HG02623 (cell line): ENCODE measurements around the gene MYDGF.
"Not testable (repeated sequence)": the region's sequence is repeated elsewhere in the genome, so short reads cannot be mapped to it uniquely, and the experiment has no call there.

Experiments
- ATAC-seq: cut with Tn5 transposase; IDR thresholded peaks from one replicate; pipeline ENCODE4 v1.9.1; 2021; ENCODE audit warnings: moderate library complexity; ENCODE audit not compliant: unreplicated experiment

MYDGF gene

DNA sequence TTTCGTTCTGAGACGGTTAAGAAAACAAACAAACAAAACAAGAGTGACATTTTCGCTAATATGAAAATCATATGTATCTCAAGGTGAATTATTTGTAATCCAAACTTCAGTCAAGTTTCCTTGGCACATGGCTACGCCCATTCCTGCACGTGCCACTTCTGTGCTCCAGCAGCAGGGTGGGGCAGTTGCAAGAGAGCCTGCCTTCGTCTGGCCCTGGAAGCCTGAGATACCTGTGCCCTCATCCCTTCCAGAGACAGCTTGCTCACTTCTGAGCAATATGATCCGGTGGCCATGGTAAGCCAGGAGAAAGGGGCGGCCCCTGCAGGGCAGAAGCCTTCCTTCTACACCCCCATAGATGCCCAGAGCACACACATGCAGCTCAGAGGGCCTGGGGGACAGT is 31.4 kb upstream of the MYDGF start:
- ATAC-seq, result no peak

- no peak for ATAC-seq
Measured at GRCh38 chr19:4700693-4700970, 30.5 kb upstream of the MYDGF start.

- ATAC-seq, result no peak
Measured at GRCh38 chr19:4699826-4700692, 29.9 kb upstream of the MYDGF start.

DNA sequence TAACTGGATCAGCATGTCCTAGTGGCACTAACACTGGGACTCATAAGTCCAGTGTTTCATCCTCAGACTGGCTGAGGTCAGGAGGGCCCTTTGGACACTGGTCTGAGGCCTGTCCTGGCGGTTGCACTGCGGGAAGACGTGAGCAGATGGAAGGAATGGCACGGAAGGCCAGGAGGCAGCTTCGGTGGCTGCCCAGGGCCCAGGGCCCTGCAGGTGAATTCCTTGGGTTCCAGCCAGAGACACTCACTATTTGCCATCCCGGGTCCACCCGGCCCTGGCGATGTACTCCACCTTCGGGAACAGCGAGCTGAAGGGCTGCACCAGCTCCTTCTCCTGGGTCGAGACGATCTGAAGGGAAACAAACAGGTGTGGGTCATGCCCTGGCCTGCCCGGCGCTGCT is 27.2 kb upstream of the MYDGF start:
- no peak for ATAC-seq

- no peak for ATAC-seq
Measured at GRCh38 chr19:4695224-4695731, 25.1 kb upstream of the MYDGF start.

GRCh38 chr19:4694211-4694987 is 24.3 kb upstream of the MYDGF start:
- ATAC-seq, result no peak

DNA sequence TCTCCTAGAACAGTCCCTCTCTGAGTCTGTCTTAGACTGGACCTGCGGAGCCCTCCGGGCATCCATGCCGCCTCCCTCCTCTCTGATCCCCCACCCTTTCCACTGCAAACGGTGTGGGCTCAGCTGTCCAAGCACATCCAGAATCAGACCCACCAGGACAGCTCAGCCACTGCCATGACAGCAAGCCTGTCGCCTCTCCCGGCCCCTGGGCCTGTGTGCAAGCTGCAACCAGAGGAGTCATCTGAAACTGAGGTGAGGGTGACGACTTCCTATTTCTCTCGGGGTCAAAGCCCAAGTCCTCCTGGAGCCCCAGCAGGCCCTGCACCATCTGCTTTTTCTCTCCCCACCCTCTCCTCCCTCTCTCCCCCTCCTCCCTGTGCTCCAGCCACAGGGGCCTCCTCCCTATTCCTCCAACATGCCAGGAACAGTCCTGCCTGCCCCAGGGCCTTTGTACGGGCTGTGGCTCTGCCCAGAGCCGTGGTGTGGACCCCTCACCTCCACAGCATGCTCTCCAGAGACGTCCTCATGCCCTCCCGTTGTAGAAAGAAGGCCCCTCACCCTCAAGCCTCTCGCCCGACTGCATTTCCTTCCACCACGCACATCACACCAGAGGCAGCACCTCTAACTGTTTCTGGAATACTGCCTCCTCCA is 23.5 kb upstream of the MYDGF start:
- no peak for ATAC-seq

- ATAC-seq, result no peak
Measured at GRCh38 chr19:4693078-4693350, 22.9 kb upstream of the MYDGF start.

- no peak for ATAC-seq
Measured at GRCh38 chr19:4692251-4693077, 22.3 kb upstream of the MYDGF start.

- no peak for ATAC-seq
Measured at GRCh38 chr19:4691373-4691772, 21.2 kb upstream of the MYDGF start.

DNA sequence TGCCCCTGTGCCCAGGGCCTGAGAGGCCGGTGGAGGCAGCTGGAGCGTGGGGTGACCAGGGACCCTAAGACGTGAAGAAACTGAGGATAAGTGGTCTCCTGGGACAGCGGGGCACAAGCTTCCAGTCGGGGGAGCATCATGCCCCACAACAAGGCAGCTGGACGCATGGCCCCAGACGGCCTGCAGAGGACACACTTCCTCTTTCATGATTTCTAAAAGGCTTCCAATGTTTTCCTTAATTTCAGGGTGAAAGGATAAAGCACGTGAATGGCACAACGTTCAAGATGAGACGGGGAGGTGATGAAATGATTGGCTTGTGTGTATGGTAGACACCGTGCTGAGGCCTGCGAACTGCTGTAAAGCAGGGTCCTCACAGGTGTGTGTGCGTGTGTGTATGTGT is 20.2 kb upstream of the MYDGF start:
- ATAC-seq, result no peak

DNA sequence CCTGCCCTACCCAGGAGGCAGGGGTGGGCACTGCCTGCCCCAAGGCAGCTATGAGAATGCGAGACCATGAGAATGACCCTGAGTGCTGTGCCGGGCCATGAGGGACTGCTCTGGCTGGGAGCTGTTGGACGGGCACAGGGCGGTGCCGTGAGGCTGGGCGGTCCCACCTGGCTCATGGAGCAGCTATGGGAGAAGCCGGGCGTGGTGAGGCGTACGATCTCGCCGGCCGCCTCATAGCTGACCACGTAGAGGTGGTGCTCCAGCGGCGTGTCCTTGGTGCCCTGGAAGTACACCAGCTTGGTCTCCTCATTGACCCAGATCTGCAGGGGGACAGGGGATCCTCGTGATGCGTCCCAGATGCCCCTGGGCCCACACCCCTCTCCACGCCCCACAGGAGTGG is 19.3 kb upstream of the MYDGF start:
- ATAC-seq, result no peak

DNA sequence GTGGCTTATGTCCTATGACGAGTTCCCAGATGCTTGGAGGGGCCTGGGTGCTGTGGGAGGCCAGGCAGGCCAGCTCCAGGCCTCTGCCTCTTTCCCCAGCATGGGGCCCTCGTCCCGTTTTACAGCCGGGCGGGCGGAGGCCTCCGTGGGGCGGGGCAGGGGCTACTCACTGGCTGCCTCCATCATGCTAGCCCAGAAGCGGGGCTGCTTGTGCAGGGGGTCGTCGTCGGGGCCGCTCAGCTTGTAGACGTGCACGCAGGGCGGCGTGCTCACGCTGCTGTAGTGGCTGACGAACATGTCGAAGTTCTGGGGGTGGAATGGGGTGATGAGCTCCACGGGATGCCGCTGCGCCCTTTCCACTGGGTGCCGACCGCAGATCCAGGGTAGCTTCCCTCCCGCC is 18.4 kb upstream of the MYDGF start:
- no peak for ATAC-seq

DNA sequence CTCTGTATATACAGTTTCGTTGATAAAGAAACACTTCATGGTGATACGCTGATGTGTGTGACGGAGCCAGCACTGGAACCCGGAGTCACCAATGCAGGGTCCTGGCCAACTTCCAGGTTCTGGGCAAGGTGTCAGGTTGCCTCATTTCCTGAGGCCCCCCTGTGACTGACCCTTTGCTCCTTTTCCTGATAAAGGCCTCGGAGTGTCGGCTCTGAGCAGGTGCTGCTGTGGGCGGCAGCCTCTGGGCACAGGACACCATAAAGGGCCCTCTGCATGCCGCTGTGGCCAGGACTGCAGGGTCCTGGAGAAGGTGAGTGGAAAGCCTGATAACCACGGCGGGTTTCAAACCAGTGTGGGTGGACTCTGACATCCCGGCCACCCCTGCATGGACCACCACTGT is 17.3 kb upstream of the MYDGF start:
- ATAC-seq, result no peak

GRCh38 chr19:4686700-4687099 is 16.6 kb upstream of the MYDGF start:
- no peak for ATAC-seq

GRCh38 chr19:4684312-4685095 is 14.4 kb upstream of the MYDGF start:
- no peak for ATAC-seq

- ATAC-seq, result no peak
Measured at GRCh38 chr19:4682417-4683200, 12.5 kb upstream of the MYDGF start.

GRCh38 chr19:4680021-4680420 is 9.9 kb upstream of the MYDGF start:
- not testable (repeated sequence) for ATAC-seq
